Epithelial cell of prostate (primary cell): Measurements from ENCODE around the gene COQ8A.

ENCODE experiments used
- DNase-seq: peaks from one replicate; pipeline ENCODE4 v3.0.0-alpha.2; 2011; ENCODE audit warnings: low read depth, low spot score
- H3K27ac ChIP-seq: fragments of 450-650 bp; 2 replicates; pipeline ENCODE4 v1.5.1; 2017; ENCODE audit warnings: mild to moderate bottlenecking

The COQ8A gene

DNA sequence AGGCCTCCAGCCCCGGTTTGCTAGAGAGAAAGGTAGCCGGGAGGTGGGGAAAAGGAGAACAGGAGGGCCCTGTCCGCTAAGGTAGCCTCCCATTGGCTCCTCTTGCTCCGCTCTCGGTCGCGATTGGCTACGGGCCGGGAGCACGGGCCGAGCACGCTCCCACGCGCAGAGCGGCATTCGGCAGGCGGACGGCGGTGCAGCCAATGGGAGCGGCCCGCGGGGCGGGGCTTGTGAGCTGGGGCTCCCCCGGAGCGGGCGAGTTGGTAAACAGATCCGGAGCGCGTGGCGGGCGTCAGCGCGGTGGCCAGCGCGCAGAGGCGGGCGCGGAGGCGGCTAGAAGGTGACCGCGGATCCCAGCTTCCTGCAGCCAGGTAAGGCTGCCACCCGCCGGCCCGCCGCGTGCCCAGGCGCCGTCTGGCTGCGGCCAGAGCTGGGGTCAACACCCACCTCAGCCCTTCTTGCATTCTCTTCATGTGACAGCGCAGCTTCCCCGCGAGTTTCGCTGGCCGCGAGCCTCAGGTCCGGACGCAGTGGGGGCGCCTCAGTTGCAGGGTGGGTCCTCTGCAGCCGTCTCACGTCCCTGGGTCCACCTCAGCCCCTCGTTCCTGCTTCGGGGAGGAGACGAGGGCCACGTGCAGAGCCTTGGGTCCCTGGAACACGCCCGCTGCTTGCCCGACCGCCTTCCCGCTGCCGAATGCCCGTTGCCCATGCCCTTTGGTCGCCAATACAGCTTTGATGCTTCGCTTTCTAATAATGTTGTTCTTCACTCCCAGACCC lies at the start of gene COQ8A:
COQ8A (plus strand) TSS at position 266 of the 777 bp plus-strand sequence. CDS start 21,092 bp downstream, outside the sequence.
- DNase-seq = peak; percentile 97
- peak within 1 kb of the TSS; percentile 77 for H3K27ac ChIP-seq

DNA sequence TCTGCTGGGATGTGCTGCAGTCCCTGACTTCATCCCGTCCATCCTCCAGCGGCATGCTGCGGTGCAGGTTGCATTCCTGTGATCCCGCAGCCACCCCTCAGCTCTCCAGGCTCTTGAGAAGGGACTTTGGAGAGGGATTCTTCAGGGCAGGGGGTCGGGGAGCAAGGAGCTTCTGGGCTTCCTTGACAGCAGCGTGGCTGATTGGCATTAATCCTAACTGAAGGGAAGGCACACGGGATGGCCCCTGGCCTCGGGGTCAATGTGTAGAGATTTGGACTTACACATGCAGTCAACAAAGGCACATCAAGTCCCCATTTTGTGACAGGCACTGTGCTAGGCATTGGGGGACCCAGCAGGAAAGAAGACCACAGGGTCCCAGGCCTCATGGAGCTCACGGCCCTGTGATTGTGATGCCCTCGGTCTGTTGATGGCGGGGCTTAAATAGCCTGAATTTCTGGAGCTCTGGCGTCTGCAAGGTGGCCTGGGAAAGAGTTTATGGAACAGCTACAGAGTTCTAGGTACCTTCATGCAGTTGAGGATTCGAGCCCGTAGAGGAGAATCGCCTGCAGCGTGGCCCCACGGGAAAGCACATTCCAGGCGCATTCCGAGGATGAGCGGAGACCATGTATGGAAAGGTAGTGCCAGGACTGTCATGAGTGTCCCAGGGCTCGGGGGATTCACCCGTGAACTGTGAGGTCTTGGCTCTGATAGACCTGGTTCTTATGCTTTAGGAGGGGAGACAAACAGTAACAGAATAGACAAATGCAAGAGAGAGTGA lies 49.6 kb upstream of the COQ8A start:
- DNase-seq = no peak
- H3K27ac ChIP-seq = no peak overlapping the region

DNA sequence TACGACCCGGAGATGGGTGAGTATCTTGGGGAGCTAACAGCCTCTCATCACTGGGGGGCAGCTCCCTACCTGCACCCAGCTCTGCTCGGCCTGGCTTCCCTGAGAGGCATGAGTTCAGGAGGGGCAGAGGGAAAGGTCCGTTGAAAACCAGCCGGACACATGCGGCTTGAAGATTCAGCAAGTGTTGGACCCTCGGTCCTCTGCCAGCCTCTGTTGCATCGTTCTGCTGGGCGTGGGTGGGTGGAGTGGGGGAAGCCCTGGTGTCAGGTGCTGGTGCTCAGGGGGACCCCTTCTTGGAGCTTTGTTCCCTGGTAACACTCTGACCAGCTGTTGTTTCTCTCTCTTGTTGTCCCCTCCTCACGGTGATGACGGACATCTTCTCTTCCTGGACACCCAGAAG lies 48.7 kb upstream of the COQ8A start:
- DNase-seq = no peak
- H3K27ac ChIP-seq = no peak overlapping the region

DNA sequence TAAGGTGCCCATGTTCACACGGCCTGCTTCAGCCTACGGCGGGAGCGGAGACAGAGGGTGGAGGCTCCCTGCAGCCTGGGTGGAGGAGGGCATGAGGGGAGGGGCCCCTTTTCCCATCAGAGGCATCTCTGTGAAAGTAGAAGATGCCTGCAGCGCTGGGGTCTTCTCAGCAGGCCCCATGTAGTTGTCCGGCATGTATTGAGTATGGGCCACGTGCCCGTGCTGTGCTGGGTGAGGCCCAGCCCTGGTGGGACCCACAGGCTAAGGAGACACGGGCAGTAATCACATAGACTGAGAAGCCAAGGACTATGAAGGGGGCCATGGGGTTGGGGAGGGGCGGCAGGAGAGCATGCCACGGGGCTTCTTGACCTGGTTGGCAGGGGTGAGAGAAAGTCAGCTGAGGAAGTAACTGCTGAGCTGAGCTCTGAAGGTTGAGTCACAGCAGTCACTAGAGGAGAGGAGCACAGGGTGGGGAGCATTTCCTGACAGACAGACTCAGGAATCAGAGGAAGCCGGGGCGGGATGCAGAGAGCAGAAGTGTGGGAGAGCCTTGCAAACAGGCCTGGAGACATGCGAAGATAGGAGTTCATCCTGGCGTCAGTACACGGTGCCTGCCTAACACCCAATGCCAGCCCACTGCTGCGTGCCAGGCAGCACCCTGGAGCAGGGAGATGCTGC lies 48.1 kb upstream of the COQ8A start:
- no peak for DNase-seq
- no peak overlapping the region for H3K27ac ChIP-seq

DNA sequence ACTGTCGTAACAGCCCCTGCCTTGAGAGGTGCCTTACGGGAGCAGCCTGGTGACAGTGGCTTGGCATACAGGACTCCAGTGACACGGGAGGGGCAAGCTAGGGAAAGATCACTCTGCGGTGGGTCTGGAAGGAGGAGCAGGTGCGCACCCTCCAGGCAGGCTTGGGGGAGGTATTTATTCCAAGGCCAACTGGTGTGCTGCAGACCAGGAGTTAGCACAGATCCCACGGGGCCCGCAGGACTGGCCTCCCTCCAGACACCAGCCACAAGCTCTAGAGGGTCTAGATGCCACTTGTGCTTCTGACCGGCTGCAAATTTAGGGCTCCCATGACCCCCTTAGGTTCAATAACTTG lies 47.6 kb upstream of the COQ8A start:
- no peak overlapping the region for H3K27ac ChIP-seq
- no peak for DNase-seq

DNA sequence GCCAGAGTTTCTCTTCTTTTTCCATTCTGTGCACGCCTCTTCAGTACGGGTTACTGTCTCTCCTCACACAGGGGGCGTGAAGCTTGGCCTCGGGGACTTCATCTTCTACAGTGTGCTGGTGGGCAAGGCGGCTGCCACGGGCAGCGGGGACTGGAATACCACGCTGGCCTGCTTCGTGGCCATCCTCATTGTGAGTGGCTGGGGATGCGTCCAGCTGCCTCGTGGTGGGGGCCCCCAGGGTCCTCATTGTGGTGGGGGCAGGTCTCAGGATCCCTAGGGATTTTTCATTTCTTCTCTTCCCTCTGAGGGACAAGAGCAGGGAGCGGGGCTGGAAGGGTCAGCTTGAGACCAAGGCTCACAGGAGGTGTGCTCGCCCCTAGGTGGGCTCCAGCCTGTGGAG lies 46.2 kb upstream of the COQ8A start:
- DNase-seq = no peak
- H3K27ac ChIP-seq = no peak overlapping the region

DNA sequence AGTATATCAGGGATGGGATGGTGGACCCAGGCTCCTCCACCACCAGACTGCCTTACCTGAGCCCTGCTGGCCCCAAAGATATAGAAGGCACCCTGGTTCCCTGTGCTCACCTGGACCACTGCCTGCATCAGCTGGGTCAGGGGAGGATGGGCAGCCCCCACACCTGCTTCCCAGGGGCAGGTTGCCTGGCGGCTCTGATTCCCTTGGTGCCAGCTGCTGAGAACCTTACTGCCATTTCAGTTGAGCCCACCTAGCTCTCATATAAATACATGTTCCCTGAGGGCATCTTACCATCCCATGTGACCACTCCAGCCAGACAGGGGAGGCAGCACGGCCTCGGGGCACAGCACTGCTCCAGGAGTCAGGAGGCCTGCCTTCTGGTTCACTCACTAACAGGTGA lies 45.3 kb upstream of the COQ8A start:
- H3K27ac ChIP-seq = no peak overlapping the region
- no peak for DNase-seq

DNA sequence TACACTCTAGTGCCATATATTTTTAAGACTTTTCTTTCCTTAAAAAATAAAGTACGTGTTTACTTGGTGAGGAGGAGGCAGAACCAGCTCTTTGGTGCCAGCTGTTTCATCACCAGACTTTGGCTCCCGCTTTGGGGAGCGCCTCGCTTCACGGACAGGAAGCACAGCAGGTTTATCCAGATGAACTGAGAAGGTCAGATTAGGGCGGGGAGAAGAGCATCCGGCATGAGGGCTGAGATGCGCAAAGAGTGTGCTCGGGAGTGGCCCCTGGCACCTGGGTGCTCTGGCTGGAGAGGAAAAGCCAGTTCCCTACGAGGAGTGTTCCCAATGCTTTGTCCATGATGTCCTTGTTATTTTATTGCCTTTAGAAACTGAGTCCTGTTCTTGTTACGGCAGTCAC lies 44.5 kb upstream of the COQ8A start:
- H3K27ac ChIP-seq = no peak overlapping the region
- no peak for DNase-seq

DNA sequence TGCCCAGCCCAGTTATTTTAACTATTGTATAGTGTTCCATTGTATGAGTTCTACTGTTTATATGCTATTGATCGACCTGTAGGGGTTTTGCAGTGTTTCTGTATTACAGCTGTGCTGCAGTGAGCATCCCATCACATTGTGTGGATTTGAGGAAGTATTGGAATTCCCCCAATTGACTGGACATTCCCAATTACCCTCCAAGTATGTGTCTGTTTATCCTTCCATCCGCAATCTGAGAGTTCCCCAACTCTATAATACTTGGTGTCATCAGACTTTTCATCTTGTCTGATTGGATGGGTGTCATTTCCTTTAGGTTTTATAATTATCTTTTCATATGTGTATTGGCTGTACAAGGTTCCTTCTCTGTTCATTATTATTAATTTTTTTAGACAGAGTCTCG lies 41.8 kb upstream of the COQ8A start:
- no peak for DNase-seq
- no peak overlapping the region for H3K27ac ChIP-seq

DNA sequence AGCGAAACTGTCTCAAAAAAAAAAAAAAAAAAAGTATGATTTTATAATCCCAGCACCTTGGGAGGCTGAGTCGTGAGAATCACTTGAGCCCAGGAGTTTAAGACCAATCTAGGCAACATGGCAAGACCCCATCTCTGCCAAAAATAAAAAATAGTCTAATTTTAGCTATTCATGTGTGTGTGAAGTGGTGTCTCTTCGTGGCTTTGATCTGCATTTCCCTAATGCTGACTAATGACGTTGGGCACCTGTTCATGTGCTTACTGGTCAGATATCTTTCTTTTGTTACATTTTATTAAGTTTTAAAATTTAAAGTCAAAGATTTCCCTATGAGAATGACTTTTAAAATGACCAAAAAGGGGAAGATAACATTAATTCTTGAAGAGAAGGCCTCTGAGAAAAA lies 38.7 kb upstream of the COQ8A start:
- H3K27ac ChIP-seq = no peak overlapping the region
- no peak for DNase-seq

DNA sequence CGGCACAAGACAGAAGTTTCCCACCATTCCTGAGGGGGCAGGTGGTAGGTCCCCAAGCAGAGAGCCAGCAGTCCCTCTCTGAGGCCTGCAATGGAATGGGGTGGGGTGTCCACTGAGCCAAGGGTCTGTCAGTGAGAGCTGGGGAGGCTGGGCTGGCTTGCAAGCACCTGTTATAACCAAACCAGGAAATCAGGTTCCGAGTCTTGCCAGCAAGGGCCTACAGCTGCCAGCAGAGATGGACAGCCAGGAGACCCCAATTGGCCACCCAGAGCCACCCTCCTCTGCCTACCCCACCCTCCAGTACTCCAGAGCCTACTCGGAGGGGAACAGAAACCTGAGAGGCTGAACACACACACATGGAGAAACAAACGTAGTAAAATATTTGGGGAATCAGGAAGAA lies 37.5 kb upstream of the COQ8A start:
- H3K27ac ChIP-seq = no peak overlapping the region
- no peak for DNase-seq

DNA sequence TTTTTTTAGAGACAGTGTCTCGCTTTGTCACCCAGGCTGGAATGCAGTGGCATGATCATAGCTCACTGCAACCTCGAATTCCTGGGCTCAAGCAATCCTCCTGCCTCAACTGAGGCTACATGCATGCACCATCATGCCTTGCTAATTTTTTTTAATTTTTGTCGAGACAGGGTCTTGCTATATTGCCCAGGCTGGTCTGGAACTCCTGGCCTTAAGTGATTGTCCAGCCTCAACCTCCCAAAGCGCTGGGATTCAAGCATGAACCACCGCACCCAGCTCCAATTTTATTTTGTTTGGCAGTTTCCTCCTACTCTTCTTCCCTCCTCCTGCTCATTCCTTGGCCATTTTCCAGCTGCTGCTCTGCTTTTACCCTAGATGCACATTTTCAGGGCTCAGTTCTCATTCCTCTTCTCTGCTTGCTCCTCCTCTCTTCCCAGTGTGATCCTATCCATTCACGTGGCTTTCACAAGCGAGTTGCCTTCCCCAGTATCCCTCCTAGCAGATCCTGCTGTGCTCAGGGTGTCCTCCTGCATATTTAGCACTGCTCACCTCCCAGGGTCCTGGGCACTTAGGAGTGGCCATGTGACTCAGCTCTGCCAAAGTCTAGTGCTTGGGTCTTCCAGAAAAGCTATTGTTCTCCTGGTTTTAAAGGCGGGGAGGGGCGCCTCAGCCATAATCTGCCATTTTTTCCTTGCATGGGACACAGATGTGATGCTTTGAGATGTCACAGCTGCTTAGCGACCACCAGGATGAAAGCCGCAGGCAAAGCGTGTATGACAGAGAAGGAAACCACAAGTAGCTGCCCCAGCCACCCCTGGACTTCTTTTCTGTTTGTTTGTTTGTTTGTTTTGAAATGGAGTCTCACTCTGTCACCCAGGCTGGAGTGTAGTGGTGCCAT lies 36.0 kb upstream of the COQ8A start:
- no peak for DNase-seq
- H3K27ac ChIP-seq = no peak overlapping the region

DNA sequence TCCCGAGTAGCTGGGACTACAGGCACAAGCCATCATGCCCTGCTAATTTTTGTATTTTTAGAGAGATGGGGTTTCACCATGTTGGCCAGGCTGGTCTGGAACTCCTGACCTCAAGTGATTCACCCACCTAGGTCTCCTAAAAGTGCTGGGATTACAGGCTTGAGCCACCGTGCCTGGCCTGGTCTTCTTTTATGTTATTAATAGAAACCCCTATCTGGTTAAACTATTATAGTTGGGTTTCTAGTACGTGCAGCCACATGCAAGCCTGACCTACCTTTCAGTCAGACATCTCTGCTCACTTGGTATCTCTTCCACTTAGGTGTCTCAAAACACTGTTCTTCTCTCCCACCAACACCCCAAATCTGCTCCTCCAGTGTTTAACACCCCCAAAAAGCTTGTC lies 35.3 kb upstream of the COQ8A start:
- no peak overlapping the region for H3K27ac ChIP-seq
- no peak for DNase-seq

DNA sequence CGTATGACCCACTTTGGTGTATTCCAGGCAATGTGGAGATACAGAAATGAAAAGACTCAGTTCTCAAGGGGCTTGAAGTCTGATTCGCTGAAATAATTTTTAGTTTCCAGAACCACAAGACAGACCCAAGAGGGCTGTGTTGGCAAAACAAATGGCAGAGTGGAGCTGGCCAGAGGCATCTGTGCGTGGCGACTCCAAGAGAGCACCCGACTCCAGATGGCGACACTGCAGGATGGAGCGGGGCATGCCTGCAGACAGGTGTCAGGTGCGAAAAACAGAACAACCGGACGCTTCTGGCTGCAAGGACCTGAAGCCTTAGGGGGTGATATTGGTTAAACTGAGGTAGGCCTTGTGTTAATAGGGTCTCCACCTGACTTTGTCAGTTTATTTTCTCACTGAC lies 31.7 kb upstream of the COQ8A start:
- H3K27ac ChIP-seq = no peak overlapping the region
- DNase-seq = no peak

DNA sequence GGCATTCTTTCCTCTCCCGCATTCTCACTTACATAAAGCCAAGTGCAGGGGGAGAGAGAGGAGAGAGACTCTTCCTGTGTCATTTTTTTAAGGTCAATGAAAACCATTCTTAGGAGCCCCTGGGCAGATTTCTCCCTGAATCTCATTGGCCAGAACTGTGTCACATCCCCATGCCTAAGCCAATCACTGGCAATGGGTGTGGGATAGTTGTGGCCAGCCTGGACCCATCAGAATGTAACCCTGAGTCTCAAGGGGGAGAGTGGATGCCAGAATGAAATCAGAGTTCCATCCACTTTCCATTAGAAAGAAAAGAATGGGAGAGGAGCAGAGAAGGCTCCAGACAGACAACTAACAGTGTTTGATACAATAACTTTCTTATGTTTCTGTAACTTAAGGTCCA lies 31.2 kb upstream of the COQ8A start:
- no peak for DNase-seq
- no peak overlapping the region for H3K27ac ChIP-seq

DNA sequence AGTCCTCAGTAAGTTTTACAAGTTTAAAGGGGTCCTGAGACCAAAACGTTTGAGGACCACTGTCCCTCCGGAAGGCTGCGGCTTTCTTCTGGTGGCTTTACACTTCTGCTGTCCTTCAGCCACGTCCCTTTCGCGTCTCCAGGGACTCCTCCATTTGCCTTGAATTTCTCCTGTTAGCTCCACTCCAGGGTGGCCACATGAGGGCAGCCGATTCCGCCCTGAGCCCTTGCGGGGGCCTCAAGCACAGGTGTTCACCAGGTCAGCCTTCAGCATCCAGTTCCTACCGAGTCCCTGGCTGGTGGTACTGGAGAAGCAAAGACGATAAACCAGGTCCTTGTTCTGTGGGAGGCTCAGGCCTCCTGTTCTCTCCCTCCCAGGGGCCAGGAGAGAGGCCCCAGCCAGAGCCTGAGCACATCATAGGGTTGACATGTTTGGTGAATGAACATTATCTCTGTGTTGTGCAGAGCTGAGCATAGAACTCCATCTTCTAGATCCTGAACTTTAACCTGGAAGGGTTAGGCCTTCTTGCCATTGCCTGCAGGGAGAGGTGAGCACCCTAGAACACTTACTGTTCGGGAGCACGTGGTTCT lies 27.4 kb upstream of the COQ8A start:
- H3K27ac ChIP-seq = no peak overlapping the region
- DNase-seq = no peak

DNA sequence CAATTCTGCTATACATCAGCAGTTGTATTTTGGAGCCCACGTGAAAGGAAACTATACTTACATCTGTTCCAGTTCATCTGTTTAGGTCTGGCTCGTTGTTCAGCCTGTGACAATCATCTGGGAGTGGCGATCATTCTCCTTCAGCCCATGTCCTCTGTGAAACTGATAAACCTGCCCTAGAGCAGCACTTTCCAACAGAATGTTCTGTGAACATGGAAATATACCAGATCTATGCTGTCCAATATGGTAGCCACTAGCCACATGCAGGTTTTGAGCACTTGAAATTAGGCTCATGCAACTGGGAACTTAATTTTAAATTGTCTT lies 24.5 kb upstream of the COQ8A start:
- no peak for DNase-seq
- H3K27ac ChIP-seq = no peak overlapping the region

DNA sequence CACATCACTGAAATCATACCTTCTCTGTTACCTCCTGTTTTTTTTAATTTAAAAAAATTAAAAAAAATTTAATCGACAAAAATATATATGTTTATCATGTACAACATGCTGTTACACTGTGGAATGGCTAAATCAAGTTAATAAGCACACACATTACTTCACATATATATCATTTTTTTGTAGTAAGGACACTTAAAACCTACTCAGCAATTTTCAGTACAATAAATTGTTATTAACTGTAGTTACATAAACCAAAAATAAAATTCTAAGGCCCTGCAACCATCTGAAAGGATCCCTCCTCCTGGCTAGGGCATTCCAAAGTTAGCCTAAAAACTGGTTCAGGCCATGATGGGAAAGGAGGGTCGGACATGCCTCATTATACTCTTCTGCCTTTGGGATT lies 23.6 kb upstream of the COQ8A start:
- no peak for DNase-seq
- no peak overlapping the region for H3K27ac ChIP-seq

DNA sequence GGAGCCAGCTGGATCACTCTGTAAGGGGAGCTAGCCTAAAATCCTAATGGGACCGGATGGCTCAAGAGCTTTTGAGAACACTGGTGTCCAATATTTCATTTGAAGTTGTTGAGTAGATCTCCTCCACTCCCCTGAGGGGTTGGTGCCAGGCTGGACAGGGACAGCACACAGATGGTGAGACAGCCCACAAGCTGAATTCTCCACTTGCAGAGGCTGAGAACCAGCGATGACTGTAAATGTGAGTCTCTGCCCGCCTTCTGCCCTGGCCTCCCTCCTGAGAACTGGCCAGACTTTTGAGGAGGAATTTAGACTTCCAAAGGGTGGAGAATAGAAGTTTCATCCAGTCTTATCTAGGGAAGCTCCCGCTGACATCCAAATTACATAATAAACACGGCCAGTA lies 20.5 kb upstream of the COQ8A start:
- no peak for DNase-seq
- H3K27ac ChIP-seq = no peak overlapping the region

DNA sequence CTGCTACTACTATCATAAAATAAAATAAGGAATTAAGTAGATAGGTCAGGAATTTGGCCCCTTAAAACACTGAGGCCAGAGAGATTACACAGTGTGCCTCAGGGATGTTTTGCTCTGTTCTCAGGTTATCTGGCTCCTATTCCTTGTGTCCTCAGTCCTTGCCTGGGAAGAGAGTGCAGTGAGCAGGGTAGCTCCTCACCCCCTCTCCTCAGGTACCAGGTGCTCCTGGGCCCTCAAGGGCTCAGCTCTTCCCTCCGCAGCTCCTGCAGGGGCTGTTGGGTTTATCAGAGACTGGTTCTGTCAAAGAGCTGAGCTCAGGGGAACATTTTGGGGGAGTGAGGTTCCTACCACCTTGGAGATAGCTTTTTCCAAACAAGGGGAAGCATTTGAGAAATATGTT lies 20.1 kb upstream of the COQ8A start:
- DNase-seq = no peak
- H3K27ac ChIP-seq = no peak overlapping the region
